ENCODE measurements around the gene CTSW. TPM values are rescaled to one million over a fixed set of nuclear protein-coding genes. Genes with fewer than 3 reads are reported as not detected.

CTSW gene
- total RNA-seq, 4 donors from 2014 or later, result 0.20 to 0.49 (median 0.32) TPM; not detected in 1

DNA sequence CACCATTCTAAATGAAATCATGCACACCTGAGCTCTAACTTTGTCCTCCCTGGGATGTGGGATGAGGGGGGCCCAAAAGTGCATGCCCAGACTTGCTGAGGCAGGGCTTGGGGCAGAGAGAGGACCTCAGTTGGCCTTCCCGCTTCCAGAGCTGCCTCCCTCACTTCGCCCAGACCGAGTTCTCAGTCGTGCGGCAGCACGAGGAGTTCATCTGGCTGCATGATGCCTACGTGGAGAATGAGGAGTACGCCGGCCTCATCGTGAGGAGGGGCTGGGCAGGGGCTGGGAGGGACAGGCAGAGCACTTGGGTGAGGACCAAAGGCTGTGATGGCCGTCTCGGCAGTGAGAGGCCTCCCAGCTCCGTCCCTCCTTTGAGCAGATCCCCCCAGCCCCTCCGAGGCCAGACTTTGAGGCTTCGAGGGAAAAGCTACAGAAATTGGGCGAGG is 29.8 kb upstream of the CTSW start:
- in situ Hi-C loops (cut with MboI; ENCODE audit: low sequenced_read_pairs in 4 of 4), result no loop called here
- intact Hi-C loops (cut with DNase I; ENCODE audit: low total_unique reads), result no loop called here

DNA sequence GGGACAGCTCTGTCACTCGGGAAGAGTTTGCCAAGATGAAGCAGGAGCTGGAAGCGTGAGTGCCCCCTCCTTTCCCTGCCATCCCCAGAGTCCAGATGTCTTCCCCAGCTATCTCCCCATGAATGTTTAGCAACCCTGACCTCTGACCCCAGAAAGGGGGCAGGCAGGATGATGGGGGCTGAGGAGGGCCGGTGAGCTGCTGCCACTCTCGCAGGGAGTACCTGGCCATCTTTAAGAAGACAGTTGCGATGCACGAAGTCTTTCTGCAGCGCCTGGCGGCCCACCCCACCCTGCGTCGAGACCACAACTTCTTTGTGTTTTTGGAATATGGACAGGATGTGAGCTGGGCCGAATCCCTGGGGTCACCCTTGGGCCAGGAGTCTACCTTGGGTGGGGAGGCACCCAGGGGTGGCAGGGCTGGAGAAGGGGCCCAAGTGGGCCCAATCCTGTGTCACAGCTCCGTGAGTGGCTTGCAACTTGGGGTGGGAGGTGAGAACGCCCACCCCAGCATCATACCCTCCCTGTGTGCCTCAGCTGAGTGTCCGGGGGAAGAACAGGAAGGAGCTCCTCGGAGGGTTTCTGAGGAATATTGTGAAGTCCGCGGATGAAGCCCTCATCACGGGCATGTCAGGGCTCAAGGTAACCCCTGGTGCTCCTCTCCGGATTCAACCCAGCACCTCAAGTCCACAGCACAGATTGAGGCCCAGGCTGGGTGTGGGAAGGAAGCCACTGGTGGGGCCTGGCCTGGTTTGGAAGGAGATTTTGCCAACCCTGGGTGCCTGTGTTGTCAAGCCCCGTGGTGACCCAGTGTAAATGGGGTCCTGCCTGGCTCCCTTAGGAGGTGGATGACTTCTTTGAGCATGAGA is 29.2 kb upstream of the CTSW start:
- TF ChIP-seq POLR2A (IDR thresholded peaks at IDR 0.05) (no peak), CTCF (IDR thresholded peaks at IDR 0.05 in 4 of 5, conservative IDR thresholded peaks at IDR 0.05 in 1 of 5) (no peak)
- Histone ChIP-seq H3K27me3 (no peaks in the 10 kb centered on the region), H3K4me3 (no peak overlapping the region), H3K4me1 (peaks cover 0 to 1% of the 10 kb centered on the region in 2 donors), H3K36me3 (peaks cover 0 to 41% of the 10 kb centered on the region in 2 donors), H3K27ac (no peak overlapping the region), H3K9me3 (peaks cover 0 to 4% (median 0%) of the 10 kb centered on the region in 3 donors)
- ATAC-seq (no peak), DNase-seq (no peak)
- intact Hi-C loops (cut with DNase I; ENCODE audit: low total_unique reads), result no loop called here
- in situ Hi-C loops (cut with MboI; ENCODE audit: low sequenced_read_pairs in 4 of 4), result no loop called here

More for the DNA sequence above, 29.8 kb upstream of the CTSW start:
- no peak for ATAC-seq
- H3K4me3 ChIP-seq, result no peak overlapping the region
- DNase-seq, result no peak
- no peaks in the 10 kb centered on the region for H3K27me3 ChIP-seq
- H3K4me1 ChIP-seq, result no peaks in the 10 kb centered on the region
- no peak overlapping the region for H3K27ac ChIP-seq
- H3K9me3 ChIP-seq, result peaks cover 0 to 4% (median 0%) of the 10 kb centered on the region in 3 donors
- TF ChIP-seq POLR2A (IDR thresholded peaks at IDR 0.05), result no peak
- no peak for TF ChIP-seq CTCF (IDR thresholded peaks at IDR 0.05 in 4 of 5, conservative IDR thresholded peaks at IDR 0.05 in 1 of 5)
- peaks cover 0 to 35% of the 10 kb centered on the region in 2 donors for H3K36me3 ChIP-seq

DNA sequence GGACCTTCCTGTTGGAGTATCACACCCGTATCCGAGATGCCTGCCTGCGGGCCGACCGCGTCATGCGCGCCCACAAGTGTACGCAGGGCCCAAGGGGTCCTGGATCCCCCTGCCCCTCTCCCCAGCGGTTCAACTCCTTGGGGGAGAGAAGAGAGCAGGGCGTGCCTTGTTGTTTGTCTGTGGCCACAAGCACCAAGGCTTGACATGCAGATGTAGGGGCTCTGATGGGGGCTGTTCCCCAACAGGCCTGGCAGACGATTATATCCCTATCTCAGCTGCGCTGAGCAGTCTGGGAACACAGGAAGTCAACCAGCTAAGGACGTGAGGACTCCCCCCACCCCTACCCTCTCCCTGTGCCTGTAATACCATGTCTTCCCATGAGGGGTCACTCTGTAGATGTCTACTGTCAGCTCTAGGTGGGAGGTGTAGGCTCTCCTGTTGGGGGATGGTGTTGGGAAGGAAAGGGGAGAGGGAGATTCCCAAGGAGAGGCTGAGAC is 28.5 kb upstream of the CTSW start:
- Histone ChIP-seq H3K27ac (no peak overlapping the region), H3K4me1 (peaks cover 3 to 8% of the 10 kb centered on the region in 2 donors), H3K9me3 (peaks cover 0 to 4% (median 0%) of the 10 kb centered on the region in 3 donors), H3K27me3 (no peaks in the 10 kb centered on the region), H3K4me3 (no peak overlapping the region), H3K36me3 (peaks cover 0 to 48% of the 10 kb centered on the region in 2 donors)
- in situ Hi-C loops (cut with MboI; ENCODE audit: low sequenced_read_pairs in 4 of 4), result no loop called here
- DNase-seq (no peak), ATAC-seq (no peak)
- TF ChIP-seq POLR2A (IDR thresholded peaks at IDR 0.05), result no peak
- TF ChIP-seq CTCF (IDR thresholded peaks at IDR 0.05 in 4 of 5, conservative IDR thresholded peaks at IDR 0.05 in 1 of 5), result peak in 1 of 5 experiments; percentile 34
- intact Hi-C loops (cut with DNase I; ENCODE audit: low total_unique reads), result no loop called here

DNA sequence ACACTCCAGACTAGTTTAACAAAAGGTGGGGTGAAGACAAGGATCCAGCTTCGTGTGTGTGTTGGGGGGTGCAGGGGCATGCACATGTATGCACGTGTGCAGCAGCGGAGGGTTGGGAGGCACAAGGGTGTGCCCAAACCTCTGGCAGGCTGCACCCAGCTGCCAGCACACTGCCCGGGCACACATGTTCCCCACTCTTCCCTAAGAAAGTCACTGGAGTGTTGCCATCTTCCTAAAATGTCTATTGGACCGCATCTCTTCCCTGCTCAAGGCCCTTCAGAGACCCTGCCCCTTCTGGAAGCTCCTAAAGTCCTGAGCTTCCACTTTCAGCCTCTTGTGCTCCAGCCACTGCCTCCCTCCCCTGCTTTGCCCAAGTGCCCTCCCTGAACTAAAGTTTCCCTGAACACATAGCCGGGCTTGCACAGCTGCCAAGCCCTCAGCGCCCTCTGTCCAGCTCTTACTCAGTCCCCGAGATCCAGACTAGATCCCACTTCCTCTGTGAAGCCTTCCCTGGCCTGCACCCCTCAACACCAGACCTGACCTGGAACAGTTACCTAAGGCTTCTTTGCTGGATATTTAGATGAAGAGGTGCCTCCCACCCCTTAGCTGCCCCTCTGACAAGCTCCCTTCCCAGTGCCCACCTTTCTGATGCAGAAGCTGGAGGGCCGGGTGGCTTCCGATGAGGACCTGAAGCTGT is 27.7 kb upstream of the CTSW start:
- Histone ChIP-seq H3K27me3 (no peaks in the 10 kb centered on the region), H3K36me3 (peaks cover 0 to 48% of the 10 kb centered on the region in 2 donors), H3K9me3 (peaks cover 0 to 4% (median 0%) of the 10 kb centered on the region in 3 donors), H3K4me1 (peaks cover 10 to 14% of the 10 kb centered on the region in 2 donors), H3K4me3 (no peak overlapping the region), H3K27ac (no peak overlapping the region)
- no peak for TF ChIP-seq POLR2A (IDR thresholded peaks at IDR 0.05)
- no peak for TF ChIP-seq CTCF (IDR thresholded peaks at IDR 0.05 in 4 of 5, conservative IDR thresholded peaks at IDR 0.05 in 1 of 5)
- intact Hi-C loops (cut with DNase I; ENCODE audit: low total_unique reads), result no loop called here
- DNase-seq (no peak), ATAC-seq (no peak)
- in situ Hi-C loops (cut with MboI; ENCODE audit: low sequenced_read_pairs in 4 of 4), result no loop called here
